Esophagus (tissue), 2 donors: ENCODE data around the gene SPATS1. TPM values are rescaled to one million over a fixed set of nuclear protein-coding genes. Genes with fewer than 3 reads are reported as not detected.
"Not testable (repeated sequence)": the region's sequence is repeated elsewhere in the genome, so short reads cannot be mapped to it uniquely, and the experiment has no call there.

Experiments
- H3K27ac ChIP-seq, 2 donors: one replicate each; pipeline ENCODE4 v1.5.1; 2013; ENCODE audit warnings: low read depth in 2 of 2, mild to moderate bottlenecking in 2 of 2, inconsistent platforms in 1 of 2, low read length in 1 of 2, moderate library complexity in 1 of 2
- H3K27me3 ChIP-seq, 2 donors: one replicate each; pipeline ENCODE4 v1.6.1; 2013; ENCODE audit warnings: low read length in 2 of 2, control low read depth in 1 of 2, mild to moderate bottlenecking in 1 of 2; ENCODE audit not compliant: insufficient read depth in 2 of 2, control insufficient read depth in 1 of 2
- H3K36me3 ChIP-seq, 2 donors: one replicate each; pipeline ENCODE4 v1.6.1; 2013; ENCODE audit warnings: low read length in 1 of 2; ENCODE audit not compliant: control insufficient read depth in 2 of 2, insufficient read depth in 2 of 2
- H3K4me1 ChIP-seq, 2 donors: one replicate each; pipeline ENCODE4 v1.6.1; 2013; ENCODE audit warnings: low read length in 1 of 2; ENCODE audit not compliant: control insufficient read depth in 2 of 2, insufficient read depth in 2 of 2
- H3K4me3 ChIP-seq, 2 donors: one replicate each; pipeline ENCODE4 v1.5.1; 2013; ENCODE audit warnings: low read length in 2 of 2, mild to moderate bottlenecking in 2 of 2, low read depth in 1 of 2, moderate library complexity in 1 of 2
- H3K9me3 ChIP-seq, 2 donors: one replicate each; pipeline ENCODE4 v1.6.1; 2013; ENCODE audit warnings: mild to moderate bottlenecking in 2 of 2, low read depth in 1 of 2, low read length in 1 of 2, moderate library complexity in 1 of 2; ENCODE audit not compliant: control insufficient read depth in 2 of 2, insufficient read depth in 1 of 2
- WGBS, 2 donors: extraction: QIAGEN DNeasy Blood & Tissue Kit; methylation state at CpG; one replicate each; pipeline ENCODE4 v1.1.7; 2013; 5-methylcytosine and 5-hydroxymethylcytosine counted together
- polyA plus RNA-seq, 2 donors: library from polyadenylated mRNA; stranded (reverse); fragments of 200-250 nt; gene quantifications; one replicate each; pipeline ENCODE4 v1.2.3, GENCODE V29; 2013
- donor health status: healthy with polysubstance abuse.
- donor health status: Bipolar disorder and iron deficiency.

SPATS1 gene
- polyA plus RNA-seq, 2 donors, result not detected

GRCh38 chr6:44321210-44321609 lies 21.2 kb upstream of the SPATS1 start:
- Histone ChIP-seq H3K27ac (no peak overlapping the region), H3K4me3 (no peak overlapping the region), H3K27me3 (no peaks in the 10 kb centered on the region), H3K36me3 (no peaks in the 10 kb centered on the region), H3K4me1 (no peaks in the 10 kb centered on the region), H3K9me3 (no peaks in the 10 kb centered on the region)
- 89 to 93% methylated on average over 3 of the region's 3 CpGs for WGBS, 2 donors

GRCh38 chr6:44327096-44327495 lies 15.4 kb upstream of the SPATS1 start:
- Histone ChIP-seq H3K4me1 (no peaks in the 10 kb centered on the region), H3K4me3 (no peak overlapping the region), H3K27me3 (no peaks in the 10 kb centered on the region), H3K27ac (no peak overlapping the region), H3K36me3 (no peaks in the 10 kb centered on the region), H3K9me3 (no peaks in the 10 kb centered on the region)

- H3K9me3 ChIP-seq, result no peaks in the 10 kb centered on the region
- no peak overlapping the region for H3K4me3 ChIP-seq
- H3K4me1 ChIP-seq, result no peaks in the 10 kb centered on the region
- 74 to 78% methylated on average over 2 of the region's 2 CpGs for WGBS, 2 donors
- peaks cover 0 to 1% of the 10 kb centered on the region in 2 donors for H3K27me3 ChIP-seq
- H3K36me3 ChIP-seq, result no peaks in the 10 kb centered on the region
- no peak overlapping the region for H3K27ac ChIP-seq
These were observed 14.7 kb upstream of the SPATS1 start for GRCh38 chr6:44327760-44328159.

- not testable (repeated sequence) for H3K9me3 ChIP-seq, H3K27ac ChIP-seq, H3K4me3 ChIP-seq, H3K27me3 ChIP-seq, H3K4me1 ChIP-seq, H3K36me3 ChIP-seq
- 33 to 50% methylated on average over 7 of the region's 9 CpGs for WGBS, 2 donors
These were observed 14.2 kb upstream of the SPATS1 start for GRCh38 chr6:44328203-44328602.

- H3K9me3 ChIP-seq, result no peaks in the 10 kb centered on the region
- no peak overlapping the region for H3K27ac ChIP-seq
- H3K4me1 ChIP-seq, result no peaks in the 10 kb centered on the region
- WGBS, 2 donors, result 61 to 67% methylated on average over 5 of the region's 5 CpGs
- peaks cover 0 to 3% of the 10 kb centered on the region in 2 donors for H3K27me3 ChIP-seq
- no peaks in the 10 kb centered on the region for H3K36me3 ChIP-seq
- no peak overlapping the region for H3K4me3 ChIP-seq
These were observed 12.6 kb upstream of the SPATS1 start for GRCh38 chr6:44329858-44330257.

GRCh38 chr6:44332585-44332984 lies 9.9 kb upstream of the SPATS1 start:
- Histone ChIP-seq H3K9me3 (no peaks in the 10 kb centered on the region), H3K4me3 (no peak overlapping the region), H3K27me3 (peaks cover 0 to 3% of the 10 kb centered on the region in 2 donors), H3K36me3 (no peaks in the 10 kb centered on the region), H3K4me1 (no peaks in the 10 kb centered on the region), H3K27ac (no peak overlapping the region)
- 58 to 59% methylated on average over 7 of the region's 7 CpGs for WGBS, 2 donors

- Histone ChIP-seq H3K9me3 (no peaks in the 10 kb centered on the region), H3K4me1 (no peaks in the 10 kb centered on the region), H3K27me3 (peaks cover 0 to 3% of the 10 kb centered on the region in 2 donors), H3K4me3 (no peak overlapping the region), H3K27ac (no peak overlapping the region), H3K36me3 (no peaks in the 10 kb centered on the region)
- 76 to 77% methylated on average over 11 of the region's 11 CpGs for WGBS, 2 donors
These were observed 9.1 kb upstream of the SPATS1 start for GRCh38 chr6:44333273-44333919.

GRCh38 chr6:44333942-44334341 lies 8.5 kb upstream of the SPATS1 start:
- no peak overlapping the region for H3K4me3 ChIP-seq
- H3K36me3 ChIP-seq, result no peaks in the 10 kb centered on the region
- H3K9me3 ChIP-seq, result no peaks in the 10 kb centered on the region
- no peak overlapping the region for H3K27ac ChIP-seq
- H3K4me1 ChIP-seq, result no peaks in the 10 kb centered on the region
- WGBS, 2 donors, result 84 to 85% methylated on average over 5 of the region's 5 CpGs
- peaks cover 0 to 3% of the 10 kb centered on the region in 2 donors for H3K27me3 ChIP-seq

- no peaks in the 10 kb centered on the region for H3K4me1 ChIP-seq
- no peaks in the 10 kb centered on the region for H3K9me3 ChIP-seq
- no peak overlapping the region for H3K27ac ChIP-seq
- WGBS, 2 donors, result 42 to 58% methylated on average over 1 of the region's 1 CpG
- H3K36me3 ChIP-seq, result no peaks in the 10 kb centered on the region
- H3K4me3 ChIP-seq, result no peak overlapping the region
- H3K27me3 ChIP-seq, result peaks cover 0 to 3% of the 10 kb centered on the region in 2 donors
These were observed 6.8 kb upstream of the SPATS1 start for GRCh38 chr6:44335631-44336030.
